Inflammatory macrophage (primary cell): ENCODE measurements around the gene GYG1.
"Not testable (repeated sequence)": the region's sequence is repeated elsewhere in the genome, so short reads cannot be mapped to it uniquely, and the experiment has no call there.

Experiments used
- DNase-seq, 2 donors: peaks; one replicate each; pipeline ENCODE4 v3.0.0-alpha.2; 2020 to 2022
- total RNA-seq, 18 experiments: gene quantifications; one replicate each; lab custom pipeline; 2026; ENCODE audit warnings: mixed read lengths in 6 of 18, inconsistent platforms in 2 of 18; lab: John Stamatoyannopoulos, UW

Gene GYG1
- total RNA-seq: 28.6 to 93.1 (median 66.1) reads per million in 18 experiments

DNA sequence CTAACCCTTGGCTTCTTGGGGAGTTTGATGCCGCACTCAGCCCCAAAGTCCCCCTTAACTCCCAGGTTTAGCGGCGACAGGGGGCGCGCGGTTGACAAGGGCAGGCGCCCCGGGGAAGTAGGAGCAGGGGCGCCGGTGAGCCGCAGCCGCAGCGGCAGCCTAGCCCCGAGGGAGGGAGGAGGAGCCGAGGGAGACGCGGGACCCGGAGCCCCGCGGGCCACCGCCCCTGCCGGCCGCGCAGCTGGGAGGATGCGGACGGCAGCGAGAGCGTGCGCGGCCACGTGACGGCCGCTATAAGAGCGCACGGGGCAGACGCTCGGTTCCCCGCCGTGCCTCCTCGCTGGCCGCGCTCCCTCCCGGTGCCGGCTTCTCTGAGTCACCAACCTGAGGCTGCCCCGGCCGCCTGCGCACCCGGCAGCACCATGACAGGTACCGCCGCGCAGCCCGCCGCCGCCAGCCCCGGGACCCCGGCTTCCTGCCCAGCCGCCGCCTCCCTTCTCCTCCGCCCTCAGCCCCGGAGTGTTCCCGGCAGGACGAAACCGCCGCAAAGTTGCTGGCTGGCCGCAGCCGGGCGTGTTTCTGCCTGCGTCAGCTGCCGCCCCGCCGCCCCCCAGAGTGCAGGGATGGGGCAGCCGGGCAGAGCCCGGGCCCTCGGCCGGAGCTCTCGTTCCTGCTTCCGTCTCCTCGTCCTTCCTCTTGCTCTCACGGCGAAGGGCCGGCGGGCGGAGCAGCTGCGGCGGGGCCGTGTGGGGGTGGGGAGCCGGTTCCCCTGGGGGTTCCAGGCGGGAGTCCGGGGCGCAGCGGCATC lies at the start of gene GYG1:
TSS of gene GYG1 (plus strand) at position 322 of the 808 bp plus-strand sequence. CDS start at position 423, 101 bp downstream.
- DNase-seq: peak; percentile 70 to 86

DNA sequence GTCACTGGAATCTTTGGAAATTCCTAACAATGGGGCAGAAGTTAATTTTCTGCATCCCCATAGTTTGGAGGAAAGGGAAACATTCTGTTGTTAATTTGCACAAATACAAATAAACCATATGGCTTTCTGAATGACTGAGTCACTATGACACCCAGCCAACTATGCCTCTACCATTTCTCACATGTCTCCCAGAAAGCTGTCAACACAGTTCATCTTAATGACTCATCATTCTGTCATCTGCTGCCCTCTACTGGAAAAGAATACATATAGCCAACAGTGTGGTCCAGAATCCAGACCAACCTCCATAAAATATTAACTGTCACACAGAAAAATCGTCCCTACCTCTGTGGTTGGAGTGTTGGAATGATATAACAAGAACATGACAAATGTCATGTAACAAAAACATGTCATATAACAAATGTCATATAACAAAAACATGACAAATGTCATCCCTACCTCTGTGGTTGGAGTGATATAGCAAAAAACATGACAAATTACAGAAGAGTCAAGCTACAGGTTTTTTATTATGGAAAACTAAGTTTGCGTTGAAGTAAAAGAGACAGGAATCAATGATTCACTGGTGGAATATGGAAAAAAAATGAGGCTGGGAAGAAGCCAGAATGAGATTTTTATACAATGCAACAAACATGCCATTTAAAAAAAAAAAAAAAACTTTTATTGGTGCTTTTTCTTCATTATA lies 47.7 kb upstream of the GYG1 start:
- DNase-seq: peak; percentile 78 to 86

DNA sequence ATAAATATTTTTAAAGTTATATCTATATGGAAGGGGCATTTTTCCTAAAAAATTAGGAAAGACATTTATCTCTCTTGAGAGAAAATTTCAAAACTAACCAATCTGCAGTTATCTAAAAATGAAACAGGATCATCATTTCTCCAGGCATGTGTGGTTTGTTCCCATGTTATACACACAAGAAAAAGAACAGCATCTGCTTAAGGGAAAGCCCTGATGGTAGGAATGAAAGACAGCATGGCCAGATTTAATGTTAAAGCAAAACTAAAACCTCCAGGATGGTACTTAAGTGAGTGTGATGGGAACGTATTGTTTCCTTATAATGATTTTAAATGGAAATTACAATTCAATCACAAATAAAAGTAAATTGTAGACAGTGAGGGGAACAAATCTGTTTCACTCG lies 46.2 kb upstream of the GYG1 start:
- DNase-seq: no peak

DNA sequence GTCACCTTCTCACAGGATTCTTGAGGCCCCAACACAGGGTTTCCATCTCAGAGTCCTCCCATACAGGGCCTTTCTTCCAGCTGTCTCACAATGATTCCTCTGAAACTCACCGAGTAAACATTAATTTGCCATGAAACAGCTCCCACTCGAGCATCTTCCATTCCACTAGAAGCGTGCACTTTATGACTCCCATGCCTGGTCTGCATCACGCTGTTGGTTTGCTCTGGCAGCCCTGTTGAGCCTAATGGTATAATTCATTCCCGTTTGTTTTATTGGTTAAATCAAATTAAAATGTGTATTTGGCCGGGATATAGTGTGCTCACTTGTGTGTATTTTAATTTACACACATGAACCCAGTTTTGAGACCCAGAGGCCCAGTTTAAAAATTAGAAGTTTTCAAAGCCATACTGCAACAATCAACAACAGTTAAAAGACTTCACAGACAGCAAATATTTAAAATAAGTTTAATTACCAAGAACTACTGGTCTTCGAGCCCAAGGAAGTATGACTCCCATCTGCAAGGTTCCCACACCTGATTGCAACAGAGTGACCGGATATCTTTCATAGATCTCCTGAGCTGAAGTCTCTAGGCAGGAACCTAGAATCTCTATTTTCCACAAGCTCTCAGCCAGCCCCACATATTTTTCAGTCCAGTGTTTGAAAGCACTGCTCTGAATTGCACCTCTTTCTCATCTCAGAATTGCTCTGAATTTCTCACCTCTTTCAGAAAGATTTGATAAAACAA lies 42.3 kb upstream of the GYG1 start:
- DNase-seq: no peak

DNA sequence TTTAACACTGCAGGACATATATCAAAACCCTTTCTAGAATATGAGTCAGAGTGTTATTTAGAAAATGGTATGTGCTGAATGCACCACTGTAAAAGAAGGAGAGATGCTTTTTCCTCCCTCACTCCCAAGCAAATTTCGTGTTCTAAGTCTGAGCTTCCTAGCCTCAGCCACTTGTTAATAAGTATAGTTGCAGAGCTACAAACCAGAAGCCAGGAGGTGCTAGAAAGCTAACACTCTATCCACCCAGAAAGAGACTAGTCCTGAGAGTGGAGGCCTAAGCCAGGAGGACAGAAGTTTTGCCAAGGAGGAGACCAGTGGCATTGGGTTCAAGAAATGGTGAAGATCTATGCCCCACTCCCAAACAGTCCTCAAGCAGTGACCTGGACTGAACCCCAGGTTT lies 40.5 kb upstream of the GYG1 start:
- no peak for DNase-seq

DNA sequence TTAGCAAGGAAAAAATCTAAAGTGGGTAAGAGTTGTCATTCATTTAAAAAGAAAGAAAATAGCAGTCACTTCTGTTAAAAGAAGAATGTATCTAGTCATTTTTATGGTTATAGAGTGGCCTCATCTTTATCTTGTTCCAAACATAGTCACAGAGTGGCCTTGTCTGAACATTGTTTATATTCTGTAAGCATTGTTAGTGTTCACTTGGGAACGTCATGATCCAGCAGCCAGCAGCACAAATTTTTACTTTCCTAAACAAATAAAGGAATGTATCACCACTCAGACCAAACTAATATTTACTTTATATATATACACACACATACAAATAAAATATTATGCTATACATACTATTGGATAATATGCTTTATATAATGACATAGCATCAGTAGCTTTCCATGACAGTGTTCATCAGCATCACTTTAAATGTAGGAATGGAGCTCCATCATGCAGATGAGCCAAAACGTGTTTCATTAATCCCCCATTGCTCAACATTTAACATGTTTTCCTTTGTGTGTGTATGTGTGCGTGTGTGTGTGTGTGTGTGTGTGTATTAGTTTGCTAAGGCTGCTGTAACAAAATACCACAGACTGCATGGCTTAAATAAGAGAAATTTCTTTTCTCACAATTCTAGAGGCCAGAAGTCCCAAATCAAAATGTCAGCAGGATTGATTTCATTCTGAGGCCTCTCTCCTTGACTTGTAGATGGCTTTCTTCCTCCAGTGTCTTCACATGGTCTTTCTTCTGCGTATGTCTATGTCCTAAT lies 39.6 kb upstream of the GYG1 start:
- no peak for DNase-seq

DNA sequence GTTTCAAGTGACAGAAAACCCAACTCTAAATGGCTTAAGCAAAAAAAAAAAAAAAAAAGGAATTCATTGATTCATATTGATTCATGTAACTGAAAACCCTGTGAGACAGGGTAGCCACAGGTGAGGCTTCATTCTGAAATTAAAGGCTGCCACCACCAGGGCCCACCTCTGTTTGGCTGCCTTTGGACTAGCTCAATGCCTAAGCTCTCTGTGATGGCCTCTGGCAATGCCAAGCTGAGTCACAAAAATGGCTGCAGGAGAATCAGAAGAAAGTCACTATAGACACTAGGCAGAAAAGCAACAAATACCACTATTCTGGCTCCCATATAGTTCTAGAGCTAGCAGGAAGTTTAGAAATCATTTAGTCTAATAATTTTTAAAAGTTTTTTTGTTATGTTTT lies 38.2 kb upstream of the GYG1 start:
- DNase-seq: no peak

DNA sequence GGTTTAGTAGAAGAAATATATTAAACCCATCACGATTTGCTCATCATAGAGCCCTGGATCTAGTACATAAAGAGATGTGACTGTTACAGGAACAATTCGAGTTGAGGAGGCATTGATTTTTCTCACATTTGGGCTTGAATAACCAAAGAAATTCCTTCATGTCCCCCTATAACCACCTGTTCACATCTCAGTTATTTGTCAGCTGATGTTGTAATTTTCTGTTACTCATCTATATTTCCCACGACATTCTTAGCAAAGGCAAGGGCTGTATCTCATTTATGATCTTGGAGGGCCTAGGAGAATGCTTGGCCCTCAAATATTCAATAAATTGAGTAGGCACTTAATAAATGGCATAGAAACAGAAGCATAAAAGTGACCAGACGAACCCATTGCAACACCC lies 36.4 kb upstream of the GYG1 start:
- DNase-seq: no peak

DNA sequence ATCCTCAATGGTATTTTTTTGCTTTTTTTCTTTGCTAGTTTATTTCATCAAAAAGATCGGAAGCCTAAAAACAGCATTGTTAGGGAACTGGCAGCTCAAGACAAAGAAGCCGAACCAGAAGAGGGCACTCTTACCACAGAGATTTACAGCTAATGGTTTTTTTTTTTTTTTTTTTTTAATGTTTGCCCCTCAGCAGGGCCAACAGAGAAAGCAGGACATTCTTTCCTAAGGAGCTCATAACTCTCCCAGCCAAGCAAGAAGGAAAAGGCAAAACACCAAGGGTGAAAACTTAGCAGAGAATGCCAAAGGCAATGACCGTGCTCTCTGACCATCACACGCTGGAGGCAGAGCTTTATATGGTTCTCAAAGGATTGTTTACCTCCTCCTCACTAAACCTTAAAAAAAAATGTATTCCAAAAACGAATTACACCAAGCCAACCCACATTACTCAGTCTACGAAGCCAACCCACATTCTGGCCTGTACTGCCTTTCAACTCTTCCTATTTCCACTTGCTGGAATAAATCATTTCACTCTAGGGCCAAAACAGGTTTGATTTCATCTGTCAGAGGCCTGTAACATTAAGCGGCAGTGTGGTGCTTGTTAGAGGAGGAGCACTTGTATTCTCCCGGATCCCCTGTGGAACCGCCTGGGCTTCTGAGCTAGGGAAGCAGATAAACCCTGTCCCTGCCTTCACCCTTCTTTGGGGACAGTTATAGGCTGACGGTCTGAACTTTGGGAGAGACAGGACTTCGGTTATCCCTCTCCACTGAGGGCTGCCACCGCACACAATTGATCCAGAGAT lies 35.6 kb upstream of the GYG1 start:
- peak; percentile 40 to 58 for DNase-seq

DNA sequence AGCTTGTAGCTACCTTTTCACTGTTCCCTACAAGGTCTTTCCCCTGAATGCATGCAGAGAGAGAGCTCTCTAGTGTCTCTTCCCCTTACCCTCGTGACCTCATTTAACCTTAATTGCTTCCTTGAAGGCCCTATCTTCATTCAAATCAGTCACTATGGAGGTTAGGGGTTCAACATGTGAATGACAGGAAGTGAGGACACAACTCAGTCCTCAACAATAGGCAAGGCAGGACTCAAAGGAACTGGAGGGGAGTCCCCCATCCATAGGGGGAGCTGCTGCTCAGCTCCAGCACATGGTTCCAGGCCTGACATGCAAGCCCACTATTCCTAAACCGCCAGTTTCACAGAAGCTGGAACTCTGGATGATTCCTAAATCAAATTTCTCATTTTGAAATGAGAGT lies 33.8 kb upstream of the GYG1 start:
- peak; percentile 16 to 44 for DNase-seq

DNA sequence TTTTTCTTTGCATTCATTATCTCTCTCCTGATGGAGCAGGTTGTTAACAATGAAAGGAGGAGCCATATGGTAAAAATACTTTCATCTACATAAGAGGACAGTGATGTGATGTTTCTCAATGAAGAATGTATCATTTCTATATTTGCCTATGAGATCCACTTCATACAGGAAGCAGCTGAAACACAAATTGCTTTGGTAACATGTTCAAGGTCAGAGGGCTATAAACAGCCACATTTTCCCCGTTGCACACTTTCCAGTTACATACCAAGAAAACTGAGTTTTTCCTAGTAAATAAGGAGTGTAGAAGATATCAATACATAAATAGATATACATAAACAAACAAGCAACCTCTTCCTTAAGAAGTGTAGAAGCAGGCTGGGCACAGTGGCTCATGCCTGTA lies 32.6 kb upstream of the GYG1 start:
- no peak for DNase-seq

DNA sequence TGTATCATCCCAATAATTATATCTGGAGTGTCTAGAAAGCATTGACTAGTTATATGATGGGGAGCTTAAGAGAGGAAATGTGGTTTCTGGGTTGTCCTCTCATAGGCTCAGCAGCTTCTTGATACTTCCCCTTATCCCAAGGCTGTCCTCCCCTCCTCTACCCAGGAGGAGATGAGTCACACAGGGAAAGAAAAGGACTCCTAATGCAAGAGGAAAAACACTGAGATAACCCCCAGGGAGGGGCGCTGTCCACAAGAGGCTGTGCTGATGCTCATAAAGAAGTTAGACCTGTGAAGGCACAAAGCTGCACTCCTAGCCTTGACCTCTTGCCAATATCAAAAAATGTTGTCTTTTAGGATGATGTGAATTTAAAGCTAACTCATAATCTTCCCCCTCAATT lies 28.8 kb upstream of the GYG1 start:
- DNase-seq: peak; percentile 64 to 74

DNA sequence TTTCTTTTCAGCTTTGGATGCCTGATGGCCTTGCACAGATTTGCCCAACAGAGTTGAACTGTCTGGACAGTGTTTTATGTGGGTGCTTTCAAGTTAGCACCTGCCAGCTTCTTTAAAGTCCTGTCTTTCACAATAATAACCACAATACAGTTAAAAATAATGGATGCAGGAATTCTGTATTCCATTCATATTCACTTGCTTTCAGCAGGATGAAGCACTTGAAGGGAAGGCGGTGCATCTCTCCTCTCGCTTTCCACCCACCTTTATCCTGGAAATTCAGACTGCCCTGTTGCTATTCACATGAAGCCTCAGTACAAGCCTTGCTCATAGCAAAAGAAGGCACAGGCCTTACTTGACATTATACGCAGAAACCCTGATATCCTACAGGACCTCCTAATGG lies 26.5 kb upstream of the GYG1 start:
- DNase-seq: no peak

DNA sequence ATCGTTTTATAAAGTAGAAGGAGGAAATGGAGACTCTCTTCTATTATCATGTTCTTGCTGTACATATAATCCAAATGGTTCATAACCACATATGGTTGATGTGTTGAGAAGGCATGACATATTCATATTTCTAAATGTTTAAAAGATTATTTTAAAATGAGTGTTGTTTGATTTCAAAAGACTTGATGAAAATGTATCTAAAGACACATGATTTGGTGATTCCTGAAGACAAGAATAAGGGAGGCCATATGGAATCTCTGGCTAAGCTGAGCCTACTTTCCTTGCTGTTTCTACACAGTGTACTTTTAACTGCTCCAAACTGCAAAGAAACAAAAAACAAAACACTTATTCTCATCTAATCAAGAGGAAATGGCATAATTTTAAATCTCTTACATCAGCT lies 23.0 kb upstream of the GYG1 start:
- no peak for DNase-seq

DNA sequence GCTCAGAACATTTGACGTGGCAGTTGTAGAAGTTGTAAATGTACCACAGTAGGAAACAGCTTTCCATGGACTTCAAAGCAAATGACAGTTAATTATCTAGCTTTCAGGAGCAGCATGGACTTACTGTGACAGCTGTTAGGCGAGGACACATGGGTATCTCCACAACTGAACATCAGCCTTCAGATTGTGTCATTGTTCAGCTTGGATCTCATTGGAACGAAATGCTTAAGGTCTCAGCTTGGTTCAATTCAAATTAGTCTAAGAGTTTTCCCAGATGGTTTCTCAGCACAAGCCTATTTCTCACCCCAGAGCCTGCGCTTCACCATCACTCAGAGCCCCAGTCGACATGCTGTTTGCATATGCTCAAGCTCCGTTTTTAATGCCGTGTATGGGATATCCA lies 21.1 kb upstream of the GYG1 start:
- no peak for DNase-seq

DNA sequence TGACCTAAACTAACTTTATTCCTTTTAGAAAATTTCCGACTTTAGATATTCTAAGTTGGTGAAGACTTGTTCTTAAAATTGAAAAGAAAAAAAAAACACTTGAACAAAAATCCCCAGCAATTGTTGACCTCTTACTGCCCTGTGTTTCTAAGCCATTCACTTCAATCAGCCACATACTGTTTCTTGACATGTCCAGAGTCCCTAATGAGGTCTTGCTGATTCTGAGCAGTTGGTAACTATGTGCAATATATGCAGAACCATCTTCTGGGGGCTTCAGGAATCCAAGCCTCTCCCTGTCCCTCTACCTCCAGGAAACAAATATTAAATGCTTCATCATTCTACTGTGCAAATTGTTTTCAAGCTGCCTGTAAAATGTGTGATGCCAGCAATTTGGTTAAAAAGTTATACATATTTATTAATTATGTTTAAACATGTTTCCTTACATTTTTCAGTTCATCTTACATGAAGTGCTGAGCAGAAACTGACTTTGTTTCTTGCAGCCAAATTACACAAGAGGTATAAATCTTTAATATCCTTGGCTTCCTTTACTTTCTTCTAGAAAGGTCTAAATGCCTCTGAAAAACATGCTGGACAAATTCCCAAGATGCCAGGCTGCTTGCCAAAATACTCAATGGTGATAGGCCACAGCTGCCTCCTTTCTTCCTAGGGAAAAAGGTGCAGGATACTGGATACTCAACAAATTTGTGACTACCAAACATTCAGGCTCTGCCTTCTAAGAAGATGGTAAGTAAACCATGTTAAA lies 19.8 kb upstream of the GYG1 start:
- DNase-seq: no peak

DNA sequence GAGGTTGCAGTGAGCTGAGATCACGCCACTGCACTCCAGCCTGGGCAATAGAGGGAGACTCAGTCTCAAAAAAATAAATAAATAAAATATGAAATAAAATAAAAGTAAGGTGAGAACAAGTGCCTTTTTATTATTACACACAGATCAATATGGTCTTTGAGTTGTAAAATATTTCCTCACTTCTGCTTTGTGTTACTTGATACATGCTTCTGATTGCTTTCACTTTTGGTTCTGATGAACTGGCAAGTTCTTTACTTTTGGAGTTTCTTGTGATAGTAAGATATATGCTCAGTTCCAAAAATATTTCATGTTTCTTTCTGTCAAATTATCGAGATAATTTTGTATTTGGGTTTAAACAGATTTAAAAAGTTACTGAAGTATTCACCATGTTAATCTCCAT lies 16.6 kb upstream of the GYG1 start:
- DNase-seq: no peak

DNA sequence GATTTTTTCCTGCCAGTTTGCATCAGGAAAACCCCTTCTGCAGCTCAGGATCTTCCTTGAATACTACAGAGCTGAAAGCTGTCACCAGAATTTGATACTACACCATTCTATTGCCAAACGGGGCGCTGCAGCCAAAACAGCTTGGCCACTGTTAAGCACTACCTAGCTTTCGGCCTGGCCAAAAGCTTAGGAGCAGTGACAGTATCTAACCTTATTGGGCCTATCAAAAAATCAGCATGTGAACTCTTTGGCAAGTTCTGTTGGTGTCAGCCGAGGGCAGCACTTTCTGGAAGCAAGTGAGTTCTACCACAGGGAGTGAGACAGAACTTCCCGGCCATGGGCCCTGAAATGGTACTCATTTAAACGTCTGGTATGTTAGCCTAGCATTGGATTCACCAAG lies 16.1 kb upstream of the GYG1 start:
- DNase-seq: no peak

DNA sequence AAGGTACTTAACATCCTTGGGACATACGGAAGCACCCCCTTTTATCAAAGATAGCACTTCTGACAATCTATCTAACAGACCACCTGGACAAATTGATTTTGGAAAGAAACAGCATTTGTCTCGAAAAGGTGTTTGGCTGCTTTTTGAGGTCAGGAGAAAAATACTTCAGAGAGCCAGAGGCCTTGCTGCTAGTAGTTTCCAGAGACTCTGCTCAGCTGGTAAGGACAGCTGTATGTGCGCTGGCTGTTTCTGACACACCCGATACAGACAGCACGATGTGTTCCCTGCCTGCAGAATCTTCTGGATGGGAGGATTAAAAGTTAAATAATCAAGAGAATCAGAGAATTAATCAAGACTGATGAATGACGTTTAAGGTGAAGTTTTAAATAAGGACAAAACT lies 15.6 kb upstream of the GYG1 start:
- DNase-seq: no peak

DNA sequence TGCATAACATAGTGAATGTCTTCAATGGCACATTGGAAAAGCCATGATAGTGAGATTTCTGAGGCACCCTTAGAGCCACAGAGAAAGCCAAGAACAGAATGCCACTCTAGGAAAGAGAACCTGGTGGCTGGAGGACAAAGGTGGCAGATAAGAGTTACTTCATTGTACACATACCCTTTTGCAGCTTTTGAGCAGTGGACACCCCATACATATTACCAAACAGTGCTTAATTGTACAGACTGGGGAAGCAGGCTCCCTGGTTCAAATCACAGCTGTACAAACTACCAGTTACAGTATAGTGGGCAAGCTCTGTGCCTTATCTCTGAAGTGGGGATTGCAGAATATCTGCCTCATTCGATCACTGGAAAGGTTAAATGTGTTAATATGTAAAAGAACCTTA lies 10.1 kb upstream of the GYG1 start:
- no peak for DNase-seq

DNA sequence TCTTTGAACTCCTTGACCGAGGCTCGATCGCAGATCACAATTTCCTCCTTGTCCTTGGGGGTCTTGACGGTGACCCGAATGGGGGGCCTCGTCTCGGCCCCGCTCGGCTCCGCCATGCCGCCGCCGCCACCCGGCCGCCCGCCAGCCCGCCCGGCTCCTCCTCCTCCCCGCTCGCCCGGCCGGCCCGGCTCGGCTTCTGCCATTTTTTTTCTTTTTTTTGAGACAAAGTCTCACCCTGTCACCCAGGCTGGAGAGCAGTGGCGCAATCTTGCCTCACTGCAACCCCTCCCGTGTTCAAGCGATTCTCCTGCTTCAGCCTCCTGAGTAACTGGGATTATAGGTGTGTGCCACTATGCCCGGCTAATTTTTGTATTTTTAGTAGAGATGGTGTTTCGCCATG lies 3.8 kb upstream of the GYG1 start:
- DNase-seq: not testable (repeated sequence)
